Breast epithelium (tissue), 4 donors: Measurements from ENCODE around the gene DEFB112. TPM values are rescaled to one million over a fixed set of nuclear protein-coding genes. Genes with fewer than 3 reads are reported as not detected.

Experiments used
- DNase-seq, 2 donors: peaks; one replicate each; pipeline ENCODE4 v3.0.0-alpha.2; 2019; ENCODE audit warnings: low spot score in 2 of 2
- H3K27ac ChIP-seq, 2 donors: fragments of 200-600 bp; sonication (generic) in 1 of 2; one replicate each; pipeline ENCODE4 v1.5.1; 2016 to 2019; ENCODE audit warnings: mild to moderate bottlenecking in 1 of 2
- H3K27me3 ChIP-seq, 2 donors: fragments of 200-600 bp; sonication (generic) in 1 of 2; one replicate each; pipeline versions ENCODE4 v1.5.1 to v1.6.0; 2017 to 2019; ENCODE audit warnings: control low read depth in 1 of 2, mild to moderate bottlenecking in 1 of 2
- H3K36me3 ChIP-seq: fragments of 200-600 bp; one replicate; pipeline ENCODE4 v1.5.1; 2019
- H3K4me1 ChIP-seq, 2 donors: fragments of 200-600 bp; sonication (generic); one replicate each; pipeline ENCODE4 v1.5.1; 2016 to 2019; ENCODE audit warnings: control low read depth in 1 of 2
- H3K4me3 ChIP-seq, 3 donors: fragments of 200-600 bp; sonication (generic); 1 replicate in 2 of 3; 2 replicates in 1 of 3; pipeline ENCODE4 v1.5.1; 2016 to 2019; ENCODE audit warnings: mild to moderate bottlenecking in 3 of 3, moderate library complexity in 2 of 3
- H3K9me3 ChIP-seq, 2 donors: fragments of 200-600 bp; sonication (generic) in 1 of 2; one replicate each; pipeline ENCODE4 v1.5.1; 2016 to 2019; ENCODE audit warnings: control low read depth in 1 of 2
- POLR2A ChIP-seq: fragments of 450-650 bp; IDR thresholded peaks from one replicate; pipeline ENCODE4 v1.6.1; 2016; ENCODE audit warnings: antibody characterized with exemption, mild to moderate bottlenecking, moderate library complexity
- POLR2AphosphoS5 ChIP-seq, 3 donors: sonication (generic); formaldehyde crosslinking; IDR thresholded peaks; one replicate each; pipeline ENCODE4 v1.6.1; 2017; ENCODE audit warnings: antibody characterized with exemption in 3 of 3
- intact Hi-C: fragments of 100-400 bp; cut with DNase I; formaldehyde crosslinking; loops from one replicate; pipeline ENCODE4 v1.15.1; 2023; ENCODE audit warnings: low total_unique reads
- total RNA-seq, 3 donors: library from RNA; depleted of rRNA; stranded (reverse); fragments of >200 nt; gene quantifications; one replicate each; pipeline ENCODE4 v1.1.0, GENCODE V29; 2016
- TF ChIP-seq, protein P1 (sequence below), 3 donors: fragments of 450-650 bp; IDR thresholded peaks; one replicate each; pipeline ENCODE4 v1.5.1; 2016 to 2017; ENCODE audit warnings: antibody characterized with exemption in 3 of 3, mild to moderate bottlenecking in 3 of 3, moderate library complexity in 3 of 3

Gene DEFB112, protein sequence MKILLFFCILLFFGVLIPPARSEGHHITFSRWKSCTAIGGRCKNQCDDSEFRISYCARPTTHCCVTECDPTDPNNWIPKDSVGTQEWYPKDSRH
- not detected for total RNA-seq

DNA sequence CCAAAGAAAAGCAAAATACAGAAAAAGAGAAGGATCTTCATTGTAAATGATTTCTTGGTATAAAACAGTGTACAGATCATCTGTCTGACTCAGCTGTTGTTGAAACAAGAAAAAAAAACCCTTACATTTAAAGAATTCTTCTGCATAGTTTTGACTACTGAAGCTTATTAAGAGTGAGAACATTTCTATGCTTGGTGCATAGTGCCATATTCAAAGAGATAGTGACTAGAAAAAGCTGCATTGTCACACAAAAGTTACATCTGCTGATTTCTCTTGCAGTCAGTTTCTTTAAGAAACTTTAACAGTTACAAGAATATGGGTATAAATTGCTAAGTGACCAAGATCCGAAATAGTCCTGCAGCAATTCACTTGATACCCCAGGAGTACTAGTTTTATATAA lies at the start of gene DEFB112:
Gene DEFB112 (minus strand): TSS at position 101 of the 400 bp plus-strand sequence. CDS start 60 bp downstream, at position 41.
- intact Hi-C loops = no loop called here
- Histone ChIP-seq H3K9me3 (no peaks in the 10 kb centered on the region), H3K4me1 (no peaks in the 10 kb centered on the region), H3K27ac (no peak within 1 kb of the TSS), H3K36me3 (no peaks in the 10 kb centered on the region), H3K27me3 (no peaks in the 10 kb centered on the region), H3K4me3 (no peak within 1 kb of the TSS)
- TF ChIP-seq, protein P1, sequence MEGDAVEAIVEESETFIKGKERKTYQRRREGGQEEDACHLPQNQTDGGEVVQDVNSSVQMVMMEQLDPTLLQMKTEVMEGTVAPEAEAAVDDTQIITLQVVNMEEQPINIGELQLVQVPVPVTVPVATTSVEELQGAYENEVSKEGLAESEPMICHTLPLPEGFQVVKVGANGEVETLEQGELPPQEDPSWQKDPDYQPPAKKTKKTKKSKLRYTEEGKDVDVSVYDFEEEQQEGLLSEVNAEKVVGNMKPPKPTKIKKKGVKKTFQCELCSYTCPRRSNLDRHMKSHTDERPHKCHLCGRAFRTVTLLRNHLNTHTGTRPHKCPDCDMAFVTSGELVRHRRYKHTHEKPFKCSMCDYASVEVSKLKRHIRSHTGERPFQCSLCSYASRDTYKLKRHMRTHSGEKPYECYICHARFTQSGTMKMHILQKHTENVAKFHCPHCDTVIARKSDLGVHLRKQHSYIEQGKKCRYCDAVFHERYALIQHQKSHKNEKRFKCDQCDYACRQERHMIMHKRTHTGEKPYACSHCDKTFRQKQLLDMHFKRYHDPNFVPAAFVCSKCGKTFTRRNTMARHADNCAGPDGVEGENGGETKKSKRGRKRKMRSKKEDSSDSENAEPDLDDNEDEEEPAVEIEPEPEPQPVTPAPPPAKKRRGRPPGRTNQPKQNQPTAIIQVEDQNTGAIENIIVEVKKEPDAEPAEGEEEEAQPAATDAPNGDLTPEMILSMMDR (IDR thresholded peaks at IDR 0.05) = no peak
- TF ChIP-seq POLR2A = no peak
- TF ChIP-seq POLR2AphosphoS5 (IDR thresholded peaks at IDR 0.05) = no peak
- DNase-seq = no peak

DNA sequence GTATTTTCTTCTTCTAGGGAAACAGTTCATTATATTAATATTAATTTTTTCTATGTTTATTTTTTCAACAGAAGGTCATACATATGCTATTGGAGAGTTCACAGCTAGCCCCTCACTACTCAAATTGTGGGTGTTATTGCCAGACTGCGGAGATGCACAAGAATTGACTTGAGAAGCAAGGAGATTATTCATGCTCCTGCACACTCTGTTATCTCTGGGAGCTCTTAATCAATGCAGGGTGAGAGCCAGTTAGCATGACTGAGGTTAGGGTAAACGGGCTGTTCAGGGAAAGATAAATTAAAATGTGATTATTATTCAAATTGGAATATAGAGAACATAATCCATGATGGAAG lies 48.9 kb upstream of the DEFB112 start:
- no peaks in the 10 kb centered on the region for H3K27me3 ChIP-seq
- no peaks in the 10 kb centered on the region for H3K36me3 ChIP-seq
- no peaks in the 10 kb centered on the region for H3K4me1 ChIP-seq
- no peak for DNase-seq
- H3K27ac ChIP-seq = no peak overlapping the region
- intact Hi-C loops = no loop called here
- TF ChIP-seq POLR2A = no peak
- no peak for TF ChIP-seq POLR2AphosphoS5 (IDR thresholded peaks at IDR 0.05)
- TF ChIP-seq, protein P1 (IDR thresholded peaks at IDR 0.05) = no peak
- no peaks in the 10 kb centered on the region for H3K9me3 ChIP-seq
- no peak overlapping the region for H3K4me3 ChIP-seq

DNA sequence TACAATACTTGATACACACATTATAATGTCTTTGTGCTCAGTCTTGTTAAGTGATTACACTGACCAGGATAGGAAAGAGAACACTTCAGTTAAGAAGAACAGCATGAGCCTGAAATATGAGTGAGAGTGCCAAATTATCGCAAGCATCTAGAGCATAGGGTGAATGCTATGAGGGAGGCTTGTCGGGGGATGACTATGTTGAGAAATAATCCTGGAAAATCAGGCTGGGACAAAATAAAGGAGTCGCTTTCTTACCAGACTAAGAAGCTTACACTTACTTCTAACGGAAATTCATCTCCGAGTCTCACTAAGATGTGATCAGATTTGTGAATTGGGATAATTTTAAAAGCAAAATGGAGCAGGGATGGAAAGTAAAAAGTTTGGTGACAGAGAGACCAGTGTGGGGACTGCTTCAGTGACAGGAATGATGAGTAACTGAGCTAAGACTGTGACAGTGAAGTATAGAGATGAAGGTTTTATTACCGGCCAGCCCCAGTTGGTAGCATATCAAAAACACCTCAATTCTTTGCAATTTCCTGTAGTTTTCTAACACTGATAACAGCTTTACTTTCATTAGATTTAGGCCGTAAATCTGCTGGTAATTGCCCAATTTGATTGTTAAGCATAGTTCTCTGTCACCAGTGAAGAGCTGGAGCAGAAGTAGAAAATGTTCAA lies 48.4 kb upstream of the DEFB112 start:
- no peaks in the 10 kb centered on the region for H3K27me3 ChIP-seq
- H3K4me3 ChIP-seq = no peak overlapping the region
- no peak for DNase-seq
- intact Hi-C loops = no loop called here
- no peaks in the 10 kb centered on the region for H3K4me1 ChIP-seq
- no peak for TF ChIP-seq POLR2A
- TF ChIP-seq, protein P1 (IDR thresholded peaks at IDR 0.05) = no peak
- no peak for TF ChIP-seq POLR2AphosphoS5 (IDR thresholded peaks at IDR 0.05)
- no peaks in the 10 kb centered on the region for H3K36me3 ChIP-seq
- H3K27ac ChIP-seq = no peak overlapping the region
- no peaks in the 10 kb centered on the region for H3K9me3 ChIP-seq

DNA sequence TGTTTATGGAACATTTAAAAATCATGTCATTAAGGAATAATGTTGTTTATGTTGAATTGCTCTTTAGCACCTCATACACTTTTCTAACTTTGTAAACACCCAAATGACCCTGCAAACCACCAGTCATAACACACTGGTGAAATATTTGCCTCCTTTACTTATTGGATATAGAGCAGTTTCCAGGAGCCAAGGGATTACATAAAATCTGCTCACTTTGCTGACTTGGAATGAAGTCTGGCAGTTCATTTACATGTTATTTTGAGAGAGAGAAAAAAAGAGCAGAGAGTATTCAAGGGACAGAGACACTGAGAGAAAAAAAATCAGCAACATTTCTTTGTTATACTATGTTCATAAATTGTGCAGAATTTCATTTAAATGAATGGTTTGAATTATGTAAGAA lies 46.6 kb upstream of the DEFB112 start:
- TF ChIP-seq, protein P1 (IDR thresholded peaks at IDR 0.05) = no peak
- no peak for TF ChIP-seq POLR2A
- no peak for TF ChIP-seq POLR2AphosphoS5 (IDR thresholded peaks at IDR 0.05)
- Histone ChIP-seq H3K36me3 (no peaks in the 10 kb centered on the region), H3K4me3 (no peak overlapping the region), H3K27me3 (no peaks in the 10 kb centered on the region), H3K9me3 (no peaks in the 10 kb centered on the region), H3K27ac (no peak overlapping the region), H3K4me1 (no peaks in the 10 kb centered on the region)
- DNase-seq = no peak
- intact Hi-C loops = no loop called here

DNA sequence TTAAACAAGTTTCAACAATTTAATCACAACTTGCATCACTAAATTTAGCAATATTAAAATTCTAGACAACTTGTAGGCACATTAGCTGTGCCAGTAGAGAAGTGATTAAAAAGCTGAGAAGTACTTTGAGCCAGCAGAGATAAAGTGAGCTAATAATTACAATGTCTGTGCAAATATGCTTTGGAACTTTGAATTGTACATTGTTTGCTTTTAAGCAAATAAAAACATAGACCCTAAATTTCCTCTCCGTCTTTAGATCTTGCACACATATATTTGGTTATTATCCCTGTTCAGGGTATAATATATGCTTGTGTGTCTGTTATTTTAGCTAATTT lies 44.2 kb upstream of the DEFB112 start:
- H3K4me1 ChIP-seq = no peaks in the 10 kb centered on the region
- TF ChIP-seq POLR2AphosphoS5 (IDR thresholded peaks at IDR 0.05) (no peak), POLR2A (no peak)
- TF ChIP-seq, protein P1 (IDR thresholded peaks at IDR 0.05) = no peak
- no peak overlapping the region for H3K27ac ChIP-seq
- H3K4me3 ChIP-seq = no peak overlapping the region
- H3K9me3 ChIP-seq = no peaks in the 10 kb centered on the region
- H3K36me3 ChIP-seq = no peaks in the 10 kb centered on the region
- intact Hi-C loops = no loop called here
- DNase-seq = no peak
- H3K27me3 ChIP-seq = no peaks in the 10 kb centered on the region
